Measurements from ENCODE around the gene CHAF1A.

CHAF1A gene

DNA sequence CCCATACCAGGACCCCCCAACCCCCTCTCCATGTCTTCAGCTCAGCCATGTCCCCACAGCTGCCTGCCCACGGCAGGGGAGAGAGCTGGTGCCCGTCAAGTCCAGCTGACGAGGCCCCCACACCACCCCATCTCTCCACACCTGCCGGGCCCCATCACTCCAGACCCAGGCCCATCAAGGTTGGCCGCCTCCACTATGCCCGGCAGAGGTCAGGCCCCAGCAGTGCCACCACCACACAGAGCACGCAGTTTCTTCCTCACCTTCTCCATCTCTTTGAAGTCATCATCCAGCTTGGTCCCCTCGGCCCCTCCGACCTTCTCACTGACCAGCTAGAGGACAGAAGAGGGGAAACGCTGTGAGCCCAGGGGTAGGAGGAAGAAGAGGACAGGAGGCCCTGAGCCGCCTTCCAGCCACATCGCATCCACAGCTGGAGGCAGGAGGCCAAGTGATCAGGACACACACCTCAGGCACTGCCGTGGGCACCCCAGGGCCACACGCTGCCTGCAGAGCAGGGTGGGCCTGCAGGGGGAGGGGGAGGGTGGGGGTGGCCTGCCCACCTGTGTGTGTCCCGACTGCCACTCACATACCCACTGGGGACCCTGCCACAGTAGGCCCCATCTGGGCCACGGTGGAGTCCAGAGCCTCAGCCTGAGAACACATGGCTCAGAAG lies 35.6 kb upstream of the CHAF1A start:
- DNase-seq, result no peak

GRCh38 chr19:4367336-4367723 lies 35.1 kb upstream of the CHAF1A start:
- DNase-seq, result no peak

GRCh38 chr19:4367781-4368127 lies 34.7 kb upstream of the CHAF1A start:
- DNase-seq, result peak in 2 of 4 experiments; percentile 49 to 64

DNA sequence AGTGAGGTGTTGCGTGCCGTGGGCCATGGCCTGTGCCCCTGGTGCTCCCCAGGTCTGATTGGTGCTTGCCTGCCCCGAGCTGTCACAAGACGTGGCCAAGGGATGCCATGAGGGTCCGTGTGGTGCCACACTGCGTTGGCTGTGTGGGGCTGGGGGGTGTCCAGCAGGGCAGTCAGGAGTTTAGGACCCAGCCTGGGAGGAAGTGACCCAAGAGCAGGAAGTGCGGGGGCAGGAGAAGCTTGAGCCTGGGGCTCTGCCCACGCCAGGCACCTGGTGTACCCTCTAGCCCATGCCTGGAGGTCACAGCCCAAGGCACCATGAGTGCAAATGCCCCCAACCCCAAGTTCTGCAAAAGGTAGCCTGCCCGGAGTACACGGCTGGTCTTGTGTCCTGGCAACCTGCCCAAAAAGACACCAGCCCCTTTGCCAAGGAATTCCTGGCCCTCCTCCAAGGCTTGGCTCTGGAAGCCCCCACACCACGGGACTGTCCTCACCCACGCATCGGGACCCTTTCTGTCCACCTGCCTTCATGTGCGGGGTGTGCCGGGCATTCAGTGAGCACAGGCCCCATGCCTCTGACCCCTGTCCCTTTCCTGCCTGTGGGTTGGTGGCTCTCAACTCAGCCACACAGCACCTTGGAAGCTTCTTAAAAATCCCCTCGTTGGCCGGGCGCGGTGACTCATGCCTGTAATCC lies 34.2 kb upstream of the CHAF1A start:
- peak; percentile 68 to 85 (median 80) for DNase-seq

DNA sequence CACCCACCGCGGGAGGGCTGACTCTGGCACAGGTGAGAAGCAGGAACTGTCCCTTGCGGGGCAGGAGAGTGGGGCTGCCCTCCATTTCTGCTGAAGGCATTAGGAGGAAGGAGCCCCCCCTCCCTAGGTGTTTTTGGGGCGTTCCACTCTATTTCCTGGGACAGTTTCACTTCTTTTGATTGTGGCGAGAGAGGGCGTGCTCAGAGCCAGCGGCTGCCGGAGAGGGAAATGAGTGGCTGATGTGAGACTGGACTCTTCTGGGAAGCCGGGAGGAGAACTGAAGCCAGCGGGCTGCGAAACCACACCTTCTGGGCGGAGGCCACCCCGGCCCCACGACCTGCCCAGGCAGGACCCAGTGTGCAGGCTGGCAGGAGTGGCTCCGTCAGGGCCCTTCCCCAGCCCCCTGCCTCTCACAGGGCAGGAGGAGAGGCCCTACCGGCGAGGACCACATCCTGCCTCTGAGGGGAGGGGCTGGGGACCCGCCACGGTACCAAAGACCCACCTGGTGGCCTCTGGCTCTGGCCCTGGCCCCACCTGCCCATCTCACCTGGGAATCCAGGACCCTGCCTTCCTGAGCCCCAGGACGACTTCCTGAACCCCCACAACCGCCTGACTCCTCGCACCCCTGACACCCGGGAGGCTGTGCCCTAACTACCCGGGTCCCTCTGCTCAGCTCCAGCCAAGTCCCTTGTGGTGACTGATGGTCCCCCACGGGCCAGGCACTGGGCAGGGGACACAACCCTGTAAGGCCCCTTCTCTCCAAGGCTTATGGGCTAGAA lies 33.1 kb upstream of the CHAF1A start:
- DNase-seq, result peak; percentile 73 to 87 (median 82)

DNA sequence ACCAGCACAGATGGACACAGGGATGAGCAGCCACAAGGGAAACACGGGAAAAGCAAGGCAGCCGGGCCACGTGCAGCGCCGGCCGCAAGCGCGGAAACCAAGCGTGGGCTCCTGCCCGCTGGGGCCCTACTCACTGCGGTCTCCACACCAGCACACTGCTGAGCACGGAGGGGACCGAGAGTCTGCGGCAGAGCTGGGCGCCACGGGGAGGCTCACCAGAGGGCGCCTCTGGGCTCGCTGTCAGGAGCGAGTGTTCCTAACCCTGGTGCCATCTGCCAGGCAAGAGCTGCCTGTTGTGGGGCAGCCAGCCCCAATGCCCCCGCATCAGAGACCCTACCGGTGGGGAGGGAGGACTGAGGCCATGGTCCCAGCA lies 32.6 kb upstream of the CHAF1A start:
- peak; percentile 78 to 92 (median 86) for DNase-seq

DNA sequence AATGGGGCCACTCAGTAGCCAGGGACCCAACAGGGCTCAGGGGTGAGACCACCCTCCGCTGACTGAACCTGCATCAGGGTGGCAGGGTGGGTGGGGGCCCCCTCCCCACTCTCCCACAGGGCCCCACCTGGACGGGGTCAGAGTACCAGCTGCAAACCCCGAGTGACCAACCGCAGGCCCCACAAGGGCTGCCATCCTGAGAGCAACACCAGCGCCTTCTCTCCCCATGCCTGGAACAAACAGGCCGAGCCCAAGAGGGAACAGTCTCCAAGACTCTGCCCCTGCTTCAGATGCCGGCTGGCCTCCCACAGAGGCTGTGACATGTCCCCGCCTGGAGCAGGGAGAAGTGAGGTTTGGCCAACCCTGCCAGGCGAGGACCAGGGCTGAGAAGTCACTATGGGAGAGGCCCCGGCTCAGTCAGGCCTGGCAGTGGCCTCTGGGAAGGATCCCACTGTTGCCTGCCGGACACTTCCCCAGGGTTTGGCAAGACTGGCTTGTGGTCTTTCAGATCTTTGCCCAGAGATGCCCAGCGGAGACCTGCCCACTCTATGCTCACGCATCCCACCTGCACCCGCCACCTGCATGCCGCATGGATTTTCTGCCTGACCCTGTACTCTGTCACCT lies 31.9 kb upstream of the CHAF1A start:
- DNase-seq, result no peak

- no peak for DNase-seq
These were observed 30.9 kb upstream of the CHAF1A start for GRCh38 chr19:4371247-4372164.

GRCh38 chr19:4372165-4373012 lies 30.1 kb upstream of the CHAF1A start:
- DNase-seq, result no peak

- no peak for DNase-seq
These were observed 29.4 kb upstream of the CHAF1A start for GRCh38 chr19:4373013-4373367.

DNA sequence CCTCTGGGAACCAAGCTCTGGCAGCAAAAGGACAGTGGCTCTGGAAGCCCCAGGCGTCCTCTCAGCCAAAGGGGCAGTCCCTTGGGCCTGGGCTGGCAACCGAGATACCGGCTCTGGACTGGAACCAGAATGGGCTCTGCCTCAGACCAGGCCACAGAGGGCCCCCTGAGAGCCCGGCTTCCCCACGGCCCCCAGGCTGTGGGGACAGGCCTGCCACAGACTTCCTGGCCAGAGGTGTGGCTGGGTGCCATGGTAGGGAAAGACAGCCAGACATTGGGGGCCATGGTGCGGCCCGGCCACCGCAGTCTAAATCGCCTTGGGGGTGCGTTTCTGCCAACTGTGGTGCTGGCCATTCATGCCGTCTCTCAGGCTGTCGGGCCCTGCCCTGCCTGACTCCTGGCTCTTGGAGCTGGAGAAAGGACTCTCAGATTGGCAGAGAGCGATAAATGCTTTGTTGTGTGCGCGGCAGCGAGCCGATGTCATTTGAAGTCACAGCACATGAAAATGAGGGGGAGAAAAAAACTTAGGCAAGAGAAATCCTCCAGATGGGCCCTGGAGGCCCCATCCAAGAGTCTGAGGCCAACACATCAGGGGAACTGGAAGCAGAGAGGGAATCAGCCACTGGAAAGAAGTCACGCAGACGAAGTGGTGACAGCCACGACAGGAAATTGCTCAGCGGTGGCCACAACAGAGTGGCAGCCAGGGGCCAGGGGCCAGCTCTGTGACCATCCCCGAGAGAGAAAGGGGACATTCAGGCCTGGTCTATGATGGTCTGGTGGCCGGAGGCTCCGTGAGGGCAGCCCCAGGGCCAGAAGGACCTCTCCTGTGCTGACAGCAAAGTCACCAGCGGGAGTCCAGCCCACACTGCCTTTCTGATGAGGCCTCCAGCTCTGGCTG lies 28.6 kb upstream of the CHAF1A start:
- peak; percentile 52 to 77 (median 72) for DNase-seq

DNA sequence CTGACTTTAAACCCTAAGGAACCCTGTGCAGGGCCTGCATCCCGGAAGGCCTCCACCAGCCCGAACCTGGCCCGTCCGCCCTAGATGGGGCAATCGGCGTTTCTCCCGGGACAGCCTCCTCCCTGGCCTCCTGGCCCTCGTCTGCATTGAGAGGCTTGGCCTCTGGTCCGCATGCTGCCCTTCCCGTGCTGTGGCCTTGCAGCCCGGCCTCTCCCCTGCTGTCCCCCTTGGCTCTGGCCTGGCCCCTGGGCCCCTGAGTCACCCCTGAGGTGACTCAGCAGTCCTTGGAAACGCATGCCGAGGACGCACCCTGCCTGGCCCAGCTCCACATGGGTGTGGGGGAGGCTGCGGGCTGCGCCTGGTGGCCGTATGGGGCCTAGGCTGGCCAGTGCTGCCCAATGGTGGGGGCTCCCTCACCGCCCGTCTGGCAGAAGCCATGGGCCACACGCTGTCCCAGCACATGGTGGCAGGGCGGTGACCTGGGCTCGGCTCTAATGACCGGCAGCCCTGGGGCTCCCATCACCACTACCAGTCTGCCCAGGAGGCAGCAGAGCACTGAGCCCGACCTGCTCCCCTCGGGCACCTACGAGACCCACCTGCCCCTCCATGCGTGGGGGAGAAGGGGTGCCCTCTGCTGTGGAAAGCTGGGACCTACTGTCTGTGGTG lies 27.8 kb upstream of the CHAF1A start:
- peak; percentile 78 to 88 (median 83) for DNase-seq

DNA sequence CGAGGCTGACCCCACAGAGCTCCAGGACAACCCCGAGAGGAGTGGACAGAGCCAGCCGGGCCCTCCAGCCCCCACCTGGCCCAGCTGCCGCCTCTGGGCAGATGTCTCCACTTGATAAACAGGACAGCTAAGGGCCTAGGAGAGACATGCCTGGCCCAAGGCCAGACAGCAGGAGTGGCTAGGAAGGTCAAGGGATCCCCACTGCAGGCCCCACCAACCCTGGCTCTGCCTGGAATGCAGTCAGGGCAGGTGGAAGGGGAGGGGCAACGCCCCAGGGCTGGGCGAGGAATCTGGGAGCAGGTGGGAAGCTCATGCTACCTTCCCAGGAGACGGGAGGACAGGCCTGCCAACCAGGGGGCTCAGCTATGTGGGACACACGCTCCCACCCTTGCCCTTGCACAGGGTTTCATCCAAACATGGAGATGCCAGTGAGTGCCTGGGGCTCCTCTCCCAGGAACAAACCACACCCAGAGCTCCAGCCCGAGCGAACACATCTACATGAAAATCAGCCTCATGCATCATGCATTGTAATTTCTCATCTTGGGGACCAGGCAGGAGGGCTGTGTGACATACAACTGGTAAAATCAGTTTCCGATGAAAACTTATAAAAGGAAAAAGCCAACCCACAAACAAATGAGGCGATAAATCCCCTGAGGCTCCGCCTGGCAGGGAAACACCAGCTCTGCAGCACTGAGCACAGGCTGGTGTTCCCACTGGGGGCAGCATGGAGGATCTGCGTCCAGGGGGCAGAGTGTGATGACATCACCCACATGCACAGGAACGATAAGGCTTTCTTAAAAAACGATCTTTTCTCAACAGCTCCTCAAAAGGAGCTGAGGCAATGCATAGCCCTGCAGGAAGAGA lies 27.0 kb upstream of the CHAF1A start:
- peak; percentile 43 to 66 (median 58) for DNase-seq

DNA sequence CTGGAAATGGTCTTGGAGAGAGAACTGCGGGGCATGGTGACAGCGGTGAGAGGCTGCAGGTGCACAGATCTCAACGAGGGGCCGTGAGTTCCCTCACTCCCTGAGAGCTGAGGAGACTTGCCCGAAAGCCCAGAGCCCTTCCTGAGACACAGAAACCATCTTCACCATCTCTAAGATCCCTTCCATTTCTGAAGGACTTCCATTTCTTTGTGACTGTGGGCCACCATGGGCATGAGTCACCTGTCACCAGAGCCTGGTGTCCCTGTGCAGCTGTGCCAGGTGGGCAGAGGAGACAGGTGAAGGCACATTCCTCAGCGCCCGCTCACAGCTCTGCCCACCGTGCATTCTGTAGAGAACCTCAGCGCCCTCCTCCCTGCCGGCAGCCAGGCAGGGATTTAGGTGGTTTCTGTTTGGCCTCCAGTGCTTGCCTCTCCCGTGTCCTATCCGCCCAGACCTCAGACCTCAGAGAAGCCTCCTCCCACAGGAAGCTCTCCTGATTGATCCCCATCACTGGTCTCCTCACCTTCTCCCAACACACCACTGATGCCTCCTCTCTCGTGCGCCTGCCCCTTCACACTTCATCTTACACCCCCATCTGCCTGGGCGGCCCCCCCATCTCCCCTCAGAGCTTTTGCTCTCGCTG lies 26.3 kb upstream of the CHAF1A start:
- no peak for DNase-seq

- no peak for DNase-seq
These were observed 25.8 kb upstream of the CHAF1A start for GRCh38 chr19:4376671-4376990.

DNA sequence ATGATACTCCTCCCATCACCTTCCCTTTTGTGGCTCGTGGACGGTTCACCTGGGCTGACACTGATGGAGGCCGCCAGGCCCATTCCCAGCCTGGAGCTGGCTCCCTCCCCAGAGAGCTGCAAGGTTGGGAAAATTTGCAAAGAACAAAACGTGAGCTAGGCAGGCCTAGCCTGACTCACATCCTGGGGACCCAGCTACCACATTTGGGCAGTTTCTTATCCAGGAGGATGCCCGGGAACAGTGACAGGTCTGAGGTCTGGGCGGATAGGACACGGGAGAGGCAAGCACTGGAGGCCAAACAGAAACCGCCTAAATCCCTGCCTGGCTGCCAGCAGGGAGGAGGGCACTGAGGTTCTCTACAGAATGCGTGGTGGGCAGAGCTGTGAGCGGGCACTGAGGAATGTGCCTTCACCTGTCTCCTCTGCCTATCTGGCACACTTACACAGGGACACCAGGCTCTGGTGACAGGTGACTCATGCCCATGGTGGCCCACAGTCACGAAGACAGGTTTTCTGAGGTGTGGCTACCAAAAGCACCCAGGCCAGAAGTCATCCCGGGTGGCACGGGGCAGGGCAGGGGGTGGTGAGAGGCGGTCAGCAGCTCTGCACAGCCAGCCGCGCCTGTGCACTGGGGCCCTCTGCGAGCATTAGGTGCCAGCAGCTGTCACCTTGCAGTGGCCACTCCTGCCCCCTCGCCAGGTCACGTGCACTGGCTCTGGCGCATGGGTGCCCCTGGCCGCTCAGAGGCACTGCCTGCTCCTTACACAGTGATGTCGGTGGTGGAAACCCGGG lies 25.3 kb upstream of the CHAF1A start:
- no peak for DNase-seq

GRCh38 chr19:4378886-4379285 lies 23.6 kb upstream of the CHAF1A start:
- DNase-seq, result no peak
